GM21717 (cell line): ENCODE data around the gene SERPINA9.
"Not testable (repeated sequence)": the region's sequence is repeated elsewhere in the genome, so short reads cannot be mapped to it uniquely, and the experiment has no call there.

ENCODE experiments used
- ATAC-seq: cut with Tn5 transposase; IDR thresholded peaks from one replicate; pipeline ENCODE4 v1.9.1; 2021; ENCODE audit warnings: mild to moderate bottlenecking, moderate library complexity; ENCODE audit not compliant: unreplicated experiment

Gene SERPINA9

GRCh38 chr14:94428610-94429009, 47.4 kb downstream of the SERPINA9 start:
- no peak for ATAC-seq

GRCh38 chr14:94427016-94427613, 48.9 kb downstream of the SERPINA9 start:
- no peak for ATAC-seq

GRCh38 chr14:94426526-94426925, 49.5 kb downstream of the SERPINA9 start:
- no peak for ATAC-seq

- ATAC-seq: no peak
These were observed 51.6 kb downstream of the SERPINA9 start for GRCh38 chr14:94424371-94424770.

- ATAC-seq: no peak
These were observed 52.4 kb downstream of the SERPINA9 start for GRCh38 chr14:94423453-94424056.

GRCh38 chr14:94421316-94421715, 54.7 kb downstream of the SERPINA9 start:
- ATAC-seq: no peak

GRCh38 chr14:94417497-94418205, 58.3 kb downstream of the SERPINA9 start:
- ATAC-seq: not testable (repeated sequence)
